Coronary artery (tissue), 2 donors: Measurements from ENCODE around the gene HHEX.
A peak's percentile ranks its signal among the peaks of the same experiment; 100 is the strongest.
"Not testable (repeated sequence)": the region's sequence is repeated elsewhere in the genome, so short reads cannot be mapped to it uniquely, and the experiment has no call there.

Experiments
- DNase-seq: peaks from one replicate; pipeline ENCODE4 v3.0.0-alpha.2; 2017; ENCODE audit warnings: low spot score
- H3K27ac ChIP-seq, 2 donors: fragments of 200-600 bp; sonication (generic); one replicate each; pipeline ENCODE4 v1.5.1; 2016 to 2019
- H3K4me3 ChIP-seq: fragments of 200-600 bp; sonication (generic); 2 replicates; pipeline ENCODE4 v1.5.1; 2016; ENCODE audit warnings: mild to moderate bottlenecking, moderate library complexity
- CTCF ChIP-seq: fragments of 200-600 bp; sonication (generic); IDR thresholded peaks from one replicate; pipeline ENCODE4 v1.5.1; 2019; ENCODE audit warnings: antibody characterized with exemption

HHEX gene

GRCh38 chr10:92689663-92690210, at the start of gene HHEX:
TSS of gene HHEX (plus strand) at chr10:92689955. CDS start at chr10:92689987, 32 bp downstream.
- Histone ChIP-seq H3K4me3 (peak within 1 kb of the TSS; percentile 82), H3K27ac (peak within 1 kb of the TSS; percentile 43 to 91)
- no peak for TF ChIP-seq CTCF
- DNase-seq = no peak

- DNase-seq = no peak
- no peak for TF ChIP-seq CTCF
- Histone ChIP-seq H3K4me3 (no peak overlapping the region), H3K27ac (no peak overlapping the region)
Observed at GRCh38 chr10:92640107-92640506, 49.6 kb upstream of the HHEX start.

- no peak for DNase-seq
- TF ChIP-seq CTCF = no peak
- no peak overlapping the region for H3K27ac ChIP-seq
- no peak overlapping the region for H3K4me3 ChIP-seq
Observed at GRCh38 chr10:92641492-92641891, 48.3 kb upstream of the HHEX start.

- no peak overlapping the region for H3K27ac ChIP-seq
- DNase-seq = no peak
- TF ChIP-seq CTCF = no peak
- H3K4me3 ChIP-seq = no peak overlapping the region
Observed at GRCh38 chr10:92644921-92645320, 44.8 kb upstream of the HHEX start.

GRCh38 chr10:92650864-92651263, 38.9 kb upstream of the HHEX start:
- DNase-seq, H3K4me3 ChIP-seq: not testable (repeated sequence)

GRCh38 chr10:92655426-92655825, 34.3 kb upstream of the HHEX start:
- no peak overlapping the region for H3K4me3 ChIP-seq
- TF ChIP-seq CTCF = no peak
- no peak overlapping the region for H3K27ac ChIP-seq
- no peak for DNase-seq

More at GRCh38 chr10:92650864-92651263, 38.9 kb upstream of the HHEX start:
- not testable (repeated sequence) for H3K27ac ChIP-seq

GRCh38 chr10:92656266-92656961, 33.3 kb upstream of the HHEX start:
- Histone ChIP-seq H3K27ac (no peak overlapping the region), H3K4me3 (no peak overlapping the region)
- no peak for DNase-seq
- no peak for TF ChIP-seq CTCF
